Measurements from ENCODE around the gene RAB3A. TPM values are rescaled to one million over a fixed set of nuclear protein-coding genes. Genes with fewer than 3 reads are reported as not detected.

Gene RAB3A
- total RNA-seq, 3 donors from 2014 or later (not counting 1 experiment from before 2014, with no cell fraction given): 5.2 to 7.8 (median 7.6) TPM

DNA sequence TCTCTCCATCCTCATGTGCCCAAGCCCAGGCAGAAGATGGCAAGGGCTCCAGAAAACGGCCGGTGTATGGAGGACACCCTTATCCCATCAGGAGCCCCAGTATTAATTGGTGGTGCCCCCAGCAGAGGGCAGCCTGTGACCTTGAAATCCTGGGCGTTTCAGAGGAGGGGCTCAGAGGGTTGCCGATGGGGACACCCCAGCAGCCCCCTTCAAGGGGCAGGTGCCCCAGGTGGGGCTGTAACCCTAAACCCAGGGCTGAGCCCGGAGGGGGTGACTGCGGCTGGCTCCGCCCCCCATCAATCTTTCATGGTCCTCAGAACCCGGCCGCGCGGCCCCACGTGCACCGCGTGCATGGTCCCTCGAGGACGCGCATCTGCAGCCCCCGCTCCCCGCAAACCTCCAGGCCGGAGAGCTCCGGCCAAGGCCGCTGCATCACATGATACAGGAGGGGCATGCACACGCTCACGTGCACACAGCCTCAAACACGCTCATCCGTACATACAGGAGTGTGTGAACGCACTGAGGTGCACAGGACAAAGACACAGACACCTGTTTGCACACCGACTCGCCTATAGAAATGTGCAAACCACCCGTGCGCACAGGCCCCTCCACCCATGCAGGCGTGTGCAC lies 949 bp downstream of the RAB3A start:
- H3K4me3 Mint-ChIP-seq: peak overlapping the region; percentile 97
- TF ChIP-seq, protein P1, sequence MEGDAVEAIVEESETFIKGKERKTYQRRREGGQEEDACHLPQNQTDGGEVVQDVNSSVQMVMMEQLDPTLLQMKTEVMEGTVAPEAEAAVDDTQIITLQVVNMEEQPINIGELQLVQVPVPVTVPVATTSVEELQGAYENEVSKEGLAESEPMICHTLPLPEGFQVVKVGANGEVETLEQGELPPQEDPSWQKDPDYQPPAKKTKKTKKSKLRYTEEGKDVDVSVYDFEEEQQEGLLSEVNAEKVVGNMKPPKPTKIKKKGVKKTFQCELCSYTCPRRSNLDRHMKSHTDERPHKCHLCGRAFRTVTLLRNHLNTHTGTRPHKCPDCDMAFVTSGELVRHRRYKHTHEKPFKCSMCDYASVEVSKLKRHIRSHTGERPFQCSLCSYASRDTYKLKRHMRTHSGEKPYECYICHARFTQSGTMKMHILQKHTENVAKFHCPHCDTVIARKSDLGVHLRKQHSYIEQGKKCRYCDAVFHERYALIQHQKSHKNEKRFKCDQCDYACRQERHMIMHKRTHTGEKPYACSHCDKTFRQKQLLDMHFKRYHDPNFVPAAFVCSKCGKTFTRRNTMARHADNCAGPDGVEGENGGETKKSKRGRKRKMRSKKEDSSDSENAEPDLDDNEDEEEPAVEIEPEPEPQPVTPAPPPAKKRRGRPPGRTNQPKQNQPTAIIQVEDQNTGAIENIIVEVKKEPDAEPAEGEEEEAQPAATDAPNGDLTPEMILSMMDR (IDR thresholded peaks at IDR 0.05): no peak
- Histone ChIP-seq H3K9me3 (ENCODE audit: control insufficient read depth, insufficient read depth, low read length) (no peaks in the 10 kb centered on the region), H3K4me1 (ENCODE audit: control insufficient read depth, insufficient read depth, low read length) (peaks cover 27% of the 10 kb centered on the region), H3K36me3 (ENCODE audit: control insufficient read depth, insufficient read depth, low read length) (no peaks in the 10 kb centered on the region), H3K27ac (ENCODE audit: low read length) (no peak overlapping the region), H3K4me3 (ENCODE audit: low read length) (peak overlapping the region; percentile 79), H3K27me3 (ENCODE audit: control insufficient read depth, insufficient read depth, low read length) (no peaks in the 10 kb centered on the region)
- intact Hi-C loops (cut with micrococcal nuclease): no loop called here
- peaks cover 0 to 3% of the 10 kb centered on the region in 2 donors for H3K27me3 Mint-ChIP-seq (ENCODE audit: low read depth in 2 of 2)
- peak overlapping the region; percentile 92 to 96 for H3K27ac Mint-ChIP-seq
- no peaks in the 10 kb centered on the region for H3K36me3 Mint-ChIP-seq
- DNase-seq (peak; percentile 24 to 54), ATAC-seq (no peak)
- H3K9me3 Mint-ChIP-seq: no peaks in the 10 kb centered on the region
- 4% methylated on average over 32 of the region's 32 CpGs for WGBS (ENCODE audit: insufficient coverage)
- H3K4me1 Mint-ChIP-seq: peaks cover 23 to 32% of the 10 kb centered on the region in 2 donors

DNA sequence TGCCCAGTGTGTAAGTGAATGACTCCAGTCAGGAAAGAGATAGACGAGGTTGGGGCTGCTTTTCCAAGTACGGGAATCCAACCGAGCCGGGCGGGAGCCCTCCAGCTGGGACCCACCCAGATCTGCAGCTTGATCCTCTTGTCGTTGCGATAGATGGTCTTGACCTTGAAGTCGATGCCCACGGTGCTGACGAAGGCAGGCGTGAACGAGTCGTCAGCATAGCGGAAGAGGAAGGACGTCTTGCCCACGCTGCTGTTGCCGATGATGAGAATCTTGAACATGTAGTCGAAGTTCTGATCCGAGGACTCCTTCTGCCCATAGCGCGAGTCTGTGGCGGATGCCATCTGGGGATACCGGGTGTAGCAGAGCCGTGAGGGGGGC lies 1.5 kb downstream of the RAB3A start:
- Mint-ChIP-seq H3K9me3 (no peaks in the 10 kb centered on the region), H3K4me3 (peak overlapping the region; percentile 79), H3K27me3 (ENCODE audit: low read depth in 2 of 2) (peaks cover 0 to 2% of the 10 kb centered on the region in 2 donors), H3K4me1 (peaks cover 23 to 32% of the 10 kb centered on the region in 2 donors), H3K36me3 (no peaks in the 10 kb centered on the region), H3K27ac (peak overlapping the region in 1 of 2 donors; percentile 53)
- H3K4me1 ChIP-seq (ENCODE audit: control insufficient read depth, insufficient read depth, low read length): peaks cover 27% of the 10 kb centered on the region
- no peak overlapping the region for H3K4me3 ChIP-seq (ENCODE audit: low read length)
- TF ChIP-seq, protein P1 (IDR thresholded peaks at IDR 0.05): no peak
- no peak for DNase-seq
- intact Hi-C loops (cut with micrococcal nuclease): no loop called here
- H3K27ac ChIP-seq (ENCODE audit: low read length): no peak overlapping the region
- no peak for ATAC-seq
- 91% methylated on average over 24 of the region's 24 CpGs for WGBS (ENCODE audit: insufficient coverage)
- H3K9me3 ChIP-seq (ENCODE audit: control insufficient read depth, insufficient read depth, low read length): no peaks in the 10 kb centered on the region
- H3K36me3 ChIP-seq (ENCODE audit: control insufficient read depth, insufficient read depth, low read length): no peaks in the 10 kb centered on the region
- H3K27me3 ChIP-seq (ENCODE audit: control insufficient read depth, insufficient read depth, low read length): no peaks in the 10 kb centered on the region

DNA sequence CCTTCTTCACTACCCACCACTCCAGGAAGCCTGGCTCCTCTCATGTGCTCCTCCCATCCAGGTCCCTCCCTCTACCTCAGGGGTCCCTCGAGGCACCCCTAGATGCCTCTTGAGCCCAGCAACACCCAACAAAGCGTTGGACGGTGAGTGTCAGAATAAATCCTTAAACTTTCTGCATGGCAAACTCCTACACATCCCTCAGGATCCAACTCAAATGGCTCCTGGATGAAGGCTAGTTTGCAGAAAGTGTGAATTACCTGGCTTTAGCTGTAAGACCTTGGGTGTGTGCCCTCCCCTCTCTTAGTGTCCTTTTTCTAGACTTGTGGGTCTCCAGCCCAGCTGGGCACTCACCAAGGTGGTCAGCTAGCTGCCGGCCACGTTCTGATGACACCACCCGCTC lies 5.5 kb downstream of the RAB3A start:
- H3K36me3 Mint-ChIP-seq: no peaks in the 10 kb centered on the region
- H3K4me1 Mint-ChIP-seq: peaks cover 24 to 33% of the 10 kb centered on the region in 2 donors
- no peak overlapping the region for H3K27ac Mint-ChIP-seq
- Histone ChIP-seq H3K27ac (ENCODE audit: low read length) (no peak overlapping the region), H3K27me3 (ENCODE audit: control insufficient read depth, insufficient read depth, low read length) (no peaks in the 10 kb centered on the region), H3K9me3 (ENCODE audit: control insufficient read depth, insufficient read depth, low read length) (no peaks in the 10 kb centered on the region), H3K4me1 (ENCODE audit: control insufficient read depth, insufficient read depth, low read length) (peaks cover 28% of the 10 kb centered on the region), H3K4me3 (ENCODE audit: low read length) (no peak overlapping the region), H3K36me3 (ENCODE audit: control insufficient read depth, insufficient read depth, low read length) (peaks cover 3% of the 10 kb centered on the region)
- ATAC-seq (no peak), DNase-seq (no peak)
- intact Hi-C loops (cut with micrococcal nuclease): no loop called here
- H3K4me3 Mint-ChIP-seq: no peak overlapping the region
- TF ChIP-seq, protein P1 (IDR thresholded peaks at IDR 0.05): no peak
- no peaks in the 10 kb centered on the region for H3K9me3 Mint-ChIP-seq
- H3K27me3 Mint-ChIP-seq (ENCODE audit: low read depth in 2 of 2): no peaks in the 10 kb centered on the region
- WGBS (ENCODE audit: insufficient coverage): 96% methylated on average over 6 of the region's 6 CpGs

DNA sequence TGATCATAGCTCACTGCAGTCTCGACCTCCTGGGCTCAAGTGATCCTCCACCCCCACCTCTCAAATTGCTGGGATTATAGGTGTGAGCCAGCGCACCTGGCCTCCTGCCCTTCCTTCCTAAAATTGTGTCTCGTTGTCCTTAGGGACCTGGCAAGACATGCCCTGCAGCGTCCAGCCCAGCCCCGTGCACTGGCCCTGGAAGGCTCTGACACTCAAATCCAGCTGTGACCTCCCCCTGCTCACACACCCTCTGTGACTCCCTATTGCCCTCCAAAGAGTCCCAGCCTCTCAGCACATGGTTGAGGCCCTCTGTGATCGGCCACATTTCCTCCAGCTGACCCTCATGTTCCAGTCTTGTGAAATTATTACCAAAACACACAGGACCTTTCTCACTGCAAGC lies 5.9 kb downstream of the RAB3A start:
- intact Hi-C loops (cut with micrococcal nuclease): no loop called here
- peaks cover 3% of the 10 kb centered on the region for H3K36me3 ChIP-seq (ENCODE audit: control insufficient read depth, insufficient read depth, low read length)

More for the DNA sequence above, 5.9 kb downstream of the RAB3A start:
- 88% methylated on average over 6 of the region's 6 CpGs for WGBS (ENCODE audit: insufficient coverage)
- Mint-ChIP-seq H3K9me3 (no peaks in the 10 kb centered on the region), H3K4me3 (no peak overlapping the region), H3K27me3 (ENCODE audit: low read depth in 2 of 2) (no peaks in the 10 kb centered on the region), H3K36me3 (no peaks in the 10 kb centered on the region), H3K27ac (no peak overlapping the region), H3K4me1 (peaks cover 22 to 32% of the 10 kb centered on the region in 2 donors)
- ATAC-seq (no peak), DNase-seq (no peak)
- Histone ChIP-seq H3K27ac (ENCODE audit: low read length) (no peak overlapping the region), H3K9me3 (ENCODE audit: control insufficient read depth, insufficient read depth, low read length) (no peaks in the 10 kb centered on the region), H3K4me3 (ENCODE audit: low read length) (no peak overlapping the region), H3K4me1 (ENCODE audit: control insufficient read depth, insufficient read depth, low read length) (peaks cover 25% of the 10 kb centered on the region), H3K27me3 (ENCODE audit: control insufficient read depth, insufficient read depth, low read length) (no peaks in the 10 kb centered on the region)
- TF ChIP-seq, protein P1 (IDR thresholded peaks at IDR 0.05): no peak
